Urothelium cell line (cell line): ENCODE data around the gene RNF212.

Experiments
- DNase-seq: peaks from one replicate; pipeline ENCODE4 v3.0.0; 2011; ENCODE audit warnings: low spot score, mixed read lengths
- FAIRE-seq: peaks from 2 replicates; lab custom pipeline; 2011; peaks lifted over from hg19 to GRCh38; lab: Jason Lieb, UNC

The RNF212 gene

GRCh38 chr4:1022051-1022738 is 91.2 kb downstream of the RNF212 start:
- FAIRE-seq: no peak

More at GRCh38 chr4:1022051-1022738, 91.2 kb downstream of the RNF212 start:
- no peak for DNase-seq
